ENCODE results near the gene CAND2.

- no peak for TF ChIP-seq CTCF (IDR thresholded peaks at IDR 0.05)
- no peak for TF ChIP-seq POLR2A (IDR thresholded peaks at IDR 0.05)
- no peak for TF ChIP-seq POLR2AphosphoS5 (IDR thresholded peaks at IDR 0.05)
Measured at GRCh38 chr3:12832350-12833221, 36.1 kb downstream of the CAND2 start.

Data from breast epithelium (tissue), 3 donors.